Kidney glomerular epithelial cell (primary cell): ENCODE data around the gene LSM11.
"Not testable (repeated sequence)": the region's sequence is repeated elsewhere in the genome, so short reads cannot be mapped to it uniquely, and the experiment has no call there.

Experiments used
- DNase-seq: peaks from one replicate; lab custom pipeline; 2025; lab: John Stamatoyannopoulos, UW

Gene LSM11

GRCh38 chr5:157743163-157744050 lies at the start of gene LSM11:
Gene LSM11 (plus strand): TSS chr5:157743712. CDS start chr5:157743751, 39 bp downstream.
- DNase-seq: peak; percentile 67

DNA sequence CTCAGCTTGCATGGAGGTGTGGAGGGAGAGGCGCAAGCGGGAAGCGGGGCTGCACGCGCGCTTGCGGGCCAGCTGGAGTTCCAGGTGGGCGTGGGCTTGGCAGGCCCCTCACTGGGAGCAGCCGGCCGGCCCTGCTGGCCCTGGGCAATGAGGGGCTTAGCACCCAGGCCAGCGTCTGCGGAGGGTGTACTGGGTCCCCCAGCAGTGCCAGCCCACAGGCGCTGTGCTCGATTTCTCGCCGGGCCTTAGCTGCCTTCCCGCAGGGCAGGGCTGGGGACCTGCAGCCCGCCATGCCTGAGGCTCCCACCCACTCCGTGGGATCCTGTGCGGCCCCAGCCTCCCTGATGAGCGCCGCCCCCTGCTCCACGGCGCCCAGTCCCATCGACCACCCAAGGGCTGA lies 49.7 kb upstream of the LSM11 start:
- DNase-seq: not testable (repeated sequence)

- not testable (repeated sequence) for DNase-seq
Measured at GRCh38 chr5:157696154-157696553, 47.4 kb upstream of the LSM11 start.

- not testable (repeated sequence) for DNase-seq
Measured at GRCh38 chr5:157698674-157699073, 44.8 kb upstream of the LSM11 start.

GRCh38 chr5:157703736-157704135 lies 39.8 kb upstream of the LSM11 start:
- DNase-seq: no peak

DNA sequence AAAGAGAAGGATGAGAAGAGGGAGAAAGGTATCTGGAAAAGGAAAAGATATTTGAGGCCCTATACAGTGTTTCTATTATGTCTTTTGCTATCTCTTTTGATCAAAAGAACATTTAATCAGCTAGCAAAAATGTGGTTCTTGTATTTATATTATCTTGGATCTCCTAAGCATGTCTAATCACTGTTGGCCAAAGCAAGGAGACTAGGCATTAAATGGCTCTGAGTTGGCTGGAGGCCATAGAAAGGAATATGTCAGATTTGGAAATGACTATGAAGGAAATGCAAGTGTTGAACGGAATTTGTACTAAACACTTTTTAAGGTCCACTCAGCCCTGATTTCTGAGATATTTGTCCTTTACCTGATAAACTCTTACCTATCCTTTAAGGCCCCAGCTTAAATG lies 34.6 kb upstream of the LSM11 start:
- DNase-seq: no peak

DNA sequence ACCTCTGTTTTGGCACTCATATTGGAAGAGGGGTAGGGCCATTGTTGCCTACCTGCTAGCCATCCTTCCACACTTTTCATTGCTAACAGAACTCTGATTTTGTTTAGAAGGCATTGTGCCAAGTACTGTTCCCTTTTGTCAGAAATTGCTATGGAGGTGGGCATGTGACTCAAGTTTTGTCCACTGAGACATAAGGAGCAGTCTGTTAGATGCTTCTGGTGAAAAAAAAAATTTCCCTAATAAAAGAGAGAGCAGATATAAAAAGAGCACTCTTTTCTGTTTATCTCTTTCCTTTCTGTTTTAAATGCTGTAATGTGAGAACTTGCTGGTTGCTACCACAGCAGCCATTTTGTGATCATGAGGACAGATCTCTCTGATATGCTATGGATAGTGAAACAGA lies 34.2 kb upstream of the LSM11 start:
- no peak for DNase-seq

DNA sequence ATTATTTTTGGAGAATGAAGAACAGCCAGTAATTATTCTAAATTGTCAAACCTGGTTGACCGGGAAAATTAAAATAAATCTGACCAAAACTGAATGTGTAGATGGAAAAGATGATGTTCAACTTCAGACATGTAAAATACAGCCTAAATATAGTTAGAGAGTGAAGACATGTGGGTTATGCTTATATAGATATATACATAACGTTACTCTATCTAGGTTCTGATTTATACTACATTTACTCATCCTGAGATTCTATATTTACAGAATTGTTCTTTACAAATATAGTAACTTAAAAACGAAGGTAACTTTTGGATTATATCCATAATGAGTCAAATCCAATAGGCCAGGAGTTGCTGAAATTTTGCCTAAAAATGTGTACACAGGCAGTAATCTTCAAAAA lies 33.1 kb upstream of the LSM11 start:
- DNase-seq: no peak

DNA sequence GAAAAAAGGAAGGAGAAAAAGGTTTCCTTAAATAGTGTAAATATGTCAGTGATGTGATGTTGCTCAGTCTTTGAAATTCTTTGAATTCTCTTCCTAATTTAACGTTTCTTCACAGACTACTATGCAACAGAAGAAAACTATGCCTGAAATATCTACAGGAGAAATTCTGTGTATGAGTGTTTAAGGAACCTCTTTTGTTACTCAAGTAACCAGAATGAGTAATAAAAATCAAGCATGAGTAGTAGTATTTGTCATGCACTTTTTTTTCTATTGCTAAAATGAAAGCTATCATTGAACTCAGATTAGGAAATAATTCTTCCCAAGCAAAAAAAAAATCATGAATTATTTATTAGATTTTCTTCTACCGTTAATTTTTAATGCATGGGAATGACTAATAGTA lies 32.6 kb upstream of the LSM11 start:
- DNase-seq: peak; percentile 30

GRCh38 chr5:157713830-157714595 lies 29.5 kb upstream of the LSM11 start:
- DNase-seq: no peak

GRCh38 chr5:157714596-157714864 lies 29.0 kb upstream of the LSM11 start:
- no peak for DNase-seq

GRCh38 chr5:157718519-157718918 lies 25.0 kb upstream of the LSM11 start:
- peak; percentile 45 for DNase-seq

GRCh38 chr5:157719245-157719644 lies 24.3 kb upstream of the LSM11 start:
- DNase-seq: no peak

DNA sequence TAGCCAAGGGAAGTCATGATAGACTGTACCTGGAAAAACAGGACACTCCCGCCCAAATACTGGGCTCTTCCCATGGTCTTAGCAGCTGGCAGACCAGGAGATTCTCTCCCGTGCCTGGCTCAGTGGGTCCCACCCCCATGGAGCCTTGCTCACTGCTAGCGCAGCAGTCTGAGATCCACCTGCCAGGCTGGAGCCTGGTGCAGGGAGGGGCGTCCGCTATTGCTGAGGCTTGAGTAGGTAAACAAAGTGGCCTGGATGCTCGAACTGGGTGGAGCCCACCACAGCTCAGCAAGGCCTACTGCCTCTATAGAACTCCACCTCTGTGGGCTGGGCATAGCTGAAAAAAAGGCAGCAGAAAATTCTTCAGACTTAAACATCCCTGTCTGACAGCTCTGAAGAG lies 22.4 kb upstream of the LSM11 start:
- no peak for DNase-seq

GRCh38 chr5:157722895-157723294 lies 20.6 kb upstream of the LSM11 start:
- not testable (repeated sequence) for DNase-seq

DNA sequence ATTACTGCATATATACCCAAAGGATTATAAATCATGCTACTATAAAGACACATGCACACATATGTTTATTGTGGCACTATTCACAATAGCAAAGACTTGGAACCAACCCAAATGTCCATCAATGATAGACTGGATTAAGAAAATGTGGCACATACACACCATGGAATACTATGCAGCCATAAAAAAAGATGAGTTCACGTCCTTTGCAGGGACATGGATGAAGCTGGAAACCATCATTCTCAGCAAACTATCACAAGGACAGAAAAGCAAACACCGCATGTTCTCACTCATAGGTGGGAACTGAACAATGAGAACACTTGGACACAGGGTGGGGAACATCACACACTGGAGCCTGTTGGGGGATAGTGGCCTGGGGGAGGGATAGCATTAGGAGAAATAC lies 16.9 kb upstream of the LSM11 start:
- DNase-seq: not testable (repeated sequence)

GRCh38 chr5:157727858-157728257 lies 15.7 kb upstream of the LSM11 start:
- not testable (repeated sequence) for DNase-seq

DNA sequence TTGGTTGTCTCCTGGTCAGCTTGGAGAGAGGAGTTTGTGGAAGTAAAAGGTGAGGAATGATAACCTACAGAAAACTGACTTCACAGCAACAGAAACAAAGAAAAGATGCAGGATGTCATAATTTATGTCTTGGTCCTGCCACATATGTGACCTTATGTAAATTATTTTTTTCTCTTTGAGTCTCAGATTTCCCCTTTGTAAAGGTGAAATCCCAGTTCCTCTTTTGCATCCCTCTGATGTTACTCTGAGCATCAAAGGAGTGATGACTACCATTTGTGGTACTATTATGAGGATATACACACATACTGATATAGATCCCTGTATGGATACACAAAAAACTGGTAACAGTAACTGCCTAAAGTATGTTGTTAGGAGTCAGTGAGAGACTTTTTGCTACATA lies 13.7 kb upstream of the LSM11 start:
- no peak for DNase-seq

GRCh38 chr5:157730900-157731271 lies 12.6 kb upstream of the LSM11 start:
- DNase-seq: no peak

GRCh38 chr5:157731272-157732129 lies 12.0 kb upstream of the LSM11 start, which contains the start of gene THG1L:
Gene THG1L (plus strand): TSS chr5:157731420. CDS start chr5:157731441, 21 bp downstream.
- peak; percentile 98 for DNase-seq

- DNase-seq: no peak
Measured at GRCh38 chr5:157732130-157732514, 11.4 kb upstream of the LSM11 start.

GRCh38 chr5:157732596-157733262 lies 10.8 kb upstream of the LSM11 start:
- DNase-seq: no peak
